ENCODE results near the gene STX1A.

- TF ChIP-seq POLR2A (IDR thresholded peaks at IDR 0.05; ENCODE audit: low read depth, low read length): no peak
- TF ChIP-seq, protein P1, sequence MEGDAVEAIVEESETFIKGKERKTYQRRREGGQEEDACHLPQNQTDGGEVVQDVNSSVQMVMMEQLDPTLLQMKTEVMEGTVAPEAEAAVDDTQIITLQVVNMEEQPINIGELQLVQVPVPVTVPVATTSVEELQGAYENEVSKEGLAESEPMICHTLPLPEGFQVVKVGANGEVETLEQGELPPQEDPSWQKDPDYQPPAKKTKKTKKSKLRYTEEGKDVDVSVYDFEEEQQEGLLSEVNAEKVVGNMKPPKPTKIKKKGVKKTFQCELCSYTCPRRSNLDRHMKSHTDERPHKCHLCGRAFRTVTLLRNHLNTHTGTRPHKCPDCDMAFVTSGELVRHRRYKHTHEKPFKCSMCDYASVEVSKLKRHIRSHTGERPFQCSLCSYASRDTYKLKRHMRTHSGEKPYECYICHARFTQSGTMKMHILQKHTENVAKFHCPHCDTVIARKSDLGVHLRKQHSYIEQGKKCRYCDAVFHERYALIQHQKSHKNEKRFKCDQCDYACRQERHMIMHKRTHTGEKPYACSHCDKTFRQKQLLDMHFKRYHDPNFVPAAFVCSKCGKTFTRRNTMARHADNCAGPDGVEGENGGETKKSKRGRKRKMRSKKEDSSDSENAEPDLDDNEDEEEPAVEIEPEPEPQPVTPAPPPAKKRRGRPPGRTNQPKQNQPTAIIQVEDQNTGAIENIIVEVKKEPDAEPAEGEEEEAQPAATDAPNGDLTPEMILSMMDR (conservative IDR thresholded peaks at IDR 0.05; ENCODE audit: low read depth, low read length): no peak
These were observed 51.2 kb downstream of the STX1A start for GRCh38 chr7:73668103-73668885.
